Vagina (tissue), 2 donors: ENCODE data around the gene CD248.

Experiments
- POLR2A ChIP-seq, 2 donors: fragments of 450-650 bp; IDR thresholded peaks; one replicate each; pipeline ENCODE4 v1.6.1; 2017; ENCODE audit warnings: antibody characterized with exemption in 2 of 2, mild to moderate bottlenecking in 2 of 2, moderate library complexity in 2 of 2
- POLR2AphosphoS5 ChIP-seq, 2 donors: sonication (generic); formaldehyde crosslinking; IDR thresholded peaks; one replicate each; pipeline ENCODE4 v1.9.0; 2017; ENCODE audit warnings: antibody characterized with exemption in 2 of 2, mild to moderate bottlenecking in 2 of 2, low read depth in 1 of 2; ENCODE audit not compliant: insufficient read depth in 1 of 2
- TF ChIP-seq, protein P1 (sequence below), 3 experiments: fragments of 450-650 bp in 2 of 3; fragments of 200-600 bp in 1 of 3; sonication (generic) in 1 of 3; IDR thresholded peaks; one replicate each; pipeline ENCODE4 v1.5.1; 2017 to 2019; ENCODE audit warnings: antibody characterized with exemption in 3 of 3, mild to moderate bottlenecking in 2 of 3, moderate library complexity in 2 of 3

DNA sequence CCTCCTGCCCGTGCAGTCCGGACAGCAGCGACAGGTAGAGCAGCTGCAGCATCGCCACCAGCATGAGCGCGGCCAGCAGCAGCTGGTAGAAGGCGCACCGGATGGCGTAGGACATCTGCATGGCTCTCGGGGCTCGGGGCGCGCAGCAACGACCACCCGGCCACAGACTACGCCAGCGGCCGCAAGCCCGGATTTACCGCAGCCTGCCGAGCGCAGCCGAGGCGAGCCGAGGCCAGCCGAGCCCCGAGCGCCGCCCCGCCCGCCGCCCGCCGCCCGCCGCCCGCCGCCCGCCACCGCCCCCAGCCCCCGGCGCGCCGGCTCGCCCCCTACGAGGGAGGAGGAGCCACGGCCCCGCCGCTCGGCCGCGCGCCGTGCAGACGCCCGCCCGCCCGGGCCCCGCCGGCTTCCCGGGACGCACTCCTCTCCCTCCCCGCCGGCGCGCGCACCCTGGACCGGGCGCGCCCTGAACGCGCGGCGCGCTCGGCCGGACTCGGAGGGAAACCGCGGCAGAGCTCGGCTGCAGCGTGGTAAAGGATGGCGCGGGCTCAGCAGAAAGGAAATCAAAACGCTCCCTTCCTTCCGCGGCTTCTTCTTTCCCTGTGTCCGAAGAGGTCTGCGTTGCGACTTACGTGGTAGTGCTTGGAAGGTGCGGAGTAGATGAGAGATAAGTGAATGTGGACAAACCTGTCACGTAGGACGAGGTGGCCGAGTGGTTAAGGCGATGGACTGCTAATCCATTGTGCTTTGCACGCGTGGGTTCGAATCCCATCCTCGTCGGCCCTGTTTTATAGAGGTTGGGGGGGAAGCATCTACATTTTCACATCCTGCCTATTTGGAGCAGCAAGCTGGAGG lies 30.8 kb upstream of the CD248 start, which contains the start of gene B4GAT1:
- TF ChIP-seq, protein P1, sequence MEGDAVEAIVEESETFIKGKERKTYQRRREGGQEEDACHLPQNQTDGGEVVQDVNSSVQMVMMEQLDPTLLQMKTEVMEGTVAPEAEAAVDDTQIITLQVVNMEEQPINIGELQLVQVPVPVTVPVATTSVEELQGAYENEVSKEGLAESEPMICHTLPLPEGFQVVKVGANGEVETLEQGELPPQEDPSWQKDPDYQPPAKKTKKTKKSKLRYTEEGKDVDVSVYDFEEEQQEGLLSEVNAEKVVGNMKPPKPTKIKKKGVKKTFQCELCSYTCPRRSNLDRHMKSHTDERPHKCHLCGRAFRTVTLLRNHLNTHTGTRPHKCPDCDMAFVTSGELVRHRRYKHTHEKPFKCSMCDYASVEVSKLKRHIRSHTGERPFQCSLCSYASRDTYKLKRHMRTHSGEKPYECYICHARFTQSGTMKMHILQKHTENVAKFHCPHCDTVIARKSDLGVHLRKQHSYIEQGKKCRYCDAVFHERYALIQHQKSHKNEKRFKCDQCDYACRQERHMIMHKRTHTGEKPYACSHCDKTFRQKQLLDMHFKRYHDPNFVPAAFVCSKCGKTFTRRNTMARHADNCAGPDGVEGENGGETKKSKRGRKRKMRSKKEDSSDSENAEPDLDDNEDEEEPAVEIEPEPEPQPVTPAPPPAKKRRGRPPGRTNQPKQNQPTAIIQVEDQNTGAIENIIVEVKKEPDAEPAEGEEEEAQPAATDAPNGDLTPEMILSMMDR (IDR thresholded peaks at IDR 0.05), result no peak
- TF ChIP-seq POLR2A (IDR thresholded peaks at IDR 0.05) (no peak), POLR2AphosphoS5 (IDR thresholded peaks at IDR 0.05; ENCODE audit: insufficient read depth in 1 of 2, low read depth in 1 of 2) (peak; percentile 56 to 77)
